Activated naive CD4-positive, alpha-beta T cell treated with anti-CD3 and anti-CD28 coated beads, Interleukin-2, amount 10 ng/mL, durations not matched to agents 7 days and 5 days (primary cell): Measurements from ENCODE around the gene EDEM1.

Source experiments
- CTCF ChIA-PET: fragments of 350-600 bp; sonication (Branson Sonifier 250); formaldehyde crosslinking; loops from one replicate; lab custom pipeline; 2021; ENCODE audit warnings: antibody characterized with exemption; lab: Charles Lee
- DNase-seq: peaks from one replicate; pipeline ENCODE4 v3.0.0-alpha.2; 2020
- H3K27ac Mint-ChIP-seq: one replicate; pipeline ENCODE4 v1.8.0; 2021; ENCODE audit warnings: mild to moderate bottlenecking, moderate library complexity, mixed read lengths
- H3K27me3 Mint-ChIP-seq: one replicate; pipeline ENCODE4 v1.8.0; 2021; ENCODE audit warnings: mild to moderate bottlenecking, mixed read lengths
- H3K36me3 Mint-ChIP-seq: one replicate; pipeline ENCODE4 v1.8.0; 2021; ENCODE audit warnings: mixed read lengths
- H3K4me1 Mint-ChIP-seq: one replicate; pipeline ENCODE4 v1.8.0; 2021; ENCODE audit warnings: mixed read lengths
- H3K4me3 Mint-ChIP-seq: one replicate; pipeline ENCODE4 v1.8.0; 2021; ENCODE audit warnings: mild to moderate bottlenecking, moderate library complexity, mixed read lengths
- H3K9me3 Mint-ChIP-seq: one replicate; pipeline ENCODE4 v1.8.0; 2021; ENCODE audit warnings: mixed read lengths

EDEM1 gene

DNA sequence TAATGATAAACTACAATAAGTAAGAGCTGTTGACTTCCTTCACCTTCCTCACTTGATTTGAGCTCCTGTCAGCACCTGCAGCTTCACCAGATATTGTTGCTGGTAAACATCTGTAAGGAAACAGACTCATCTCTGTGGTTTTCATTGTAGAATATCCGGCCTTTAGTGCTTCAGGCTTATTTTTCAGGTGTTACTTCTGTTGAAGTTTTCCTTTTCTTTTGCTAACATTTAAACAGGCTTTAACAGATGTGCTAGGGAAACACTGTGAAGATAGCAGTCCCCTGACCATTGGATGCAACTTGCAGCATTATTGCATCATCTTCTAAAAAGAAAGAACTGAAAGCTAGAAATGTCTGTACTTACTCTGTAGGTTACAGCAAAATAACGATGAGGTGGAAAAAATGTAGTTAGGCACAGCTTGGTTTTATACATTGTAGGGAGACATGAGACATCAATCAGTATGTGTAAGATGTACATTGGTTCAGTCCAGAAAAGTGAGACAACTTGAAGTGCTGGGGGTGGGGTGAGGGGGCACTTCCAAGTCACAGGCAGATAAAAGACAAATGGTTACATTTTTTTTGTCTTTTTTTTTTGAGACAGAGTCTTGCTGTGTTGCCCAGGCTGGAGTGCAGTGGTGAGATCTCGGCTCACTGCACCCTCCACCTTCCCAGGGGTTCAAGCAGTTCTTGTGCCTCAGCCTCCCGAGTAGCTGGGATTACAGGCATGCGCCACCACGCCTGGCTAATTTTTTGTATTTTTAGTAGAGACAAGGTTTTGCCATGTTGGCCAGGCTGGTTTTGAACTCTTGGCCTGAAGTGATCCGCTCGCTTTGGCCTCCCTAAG, 10.2 kb downstream of the EDEM1 start:
- peak; percentile 63 for DNase-seq
- H3K4me1 Mint-ChIP-seq: peaks cover 78% of the 10 kb centered on the region
- H3K27me3 Mint-ChIP-seq: no peaks in the 10 kb centered on the region
- CTCF ChIA-PET: interaction anchor here (0.9 to 2.9 kb wide), 3 partner anchors 9 to 486 kb away, joined by 3 to 17 read pairs (median 4); no protein-coding TSS in a partner anchor
- peak overlapping the region; percentile 58 for H3K4me3 Mint-ChIP-seq
- peaks cover 80% of the 10 kb centered on the region for H3K36me3 Mint-ChIP-seq
- H3K9me3 Mint-ChIP-seq: no peaks in the 10 kb centered on the region
- H3K27ac Mint-ChIP-seq: peak overlapping the region; percentile 93

- CTCF ChIA-PET: interaction anchor here (2.9 kb wide), 1 partner anchor 10 kb away, joined by 17 read pairs; no protein-coding TSS in a partner anchor
- H3K36me3 Mint-ChIP-seq: peaks cover 80% of the 10 kb centered on the region
Observed at GRCh38 chr3:5198313-5198677, 10.8 kb downstream of the EDEM1 start.

GRCh38 chr3:5198986-5199731, 11.7 kb downstream of the EDEM1 start:
- Mint-ChIP-seq H3K4me3 (no peak overlapping the region), H3K27ac (peak overlapping the region; percentile 93), H3K27me3 (no peaks in the 10 kb centered on the region), H3K9me3 (no peaks in the 10 kb centered on the region), H3K36me3 (peaks cover 75% of the 10 kb centered on the region), H3K4me1 (peaks cover 65% of the 10 kb centered on the region)
- CTCF ChIA-PET: interaction anchor here (2.9 kb wide), 1 partner anchor 11 kb away, joined by 17 read pairs; no protein-coding TSS in a partner anchor
- no peak for DNase-seq

More at GRCh38 chr3:5198313-5198677, 10.8 kb downstream of the EDEM1 start:
- no peak for DNase-seq
- H3K4me1 Mint-ChIP-seq: peaks cover 72% of the 10 kb centered on the region
- no peaks in the 10 kb centered on the region for H3K9me3 Mint-ChIP-seq
- no peaks in the 10 kb centered on the region for H3K27me3 Mint-ChIP-seq
- peak overlapping the region; percentile 93 for H3K27ac Mint-ChIP-seq
- peak overlapping the region; percentile 58 for H3K4me3 Mint-ChIP-seq

- no peaks in the 10 kb centered on the region for H3K27me3 Mint-ChIP-seq
- no peak for DNase-seq
- no peak overlapping the region for H3K4me3 Mint-ChIP-seq
- CTCF ChIA-PET: no interaction called here
- H3K9me3 Mint-ChIP-seq: no peaks in the 10 kb centered on the region
- peaks cover 75% of the 10 kb centered on the region for H3K36me3 Mint-ChIP-seq
- H3K4me1 Mint-ChIP-seq: peaks cover 41% of the 10 kb centered on the region
- H3K27ac Mint-ChIP-seq: no peak overlapping the region
Observed at GRCh38 chr3:5201536-5201935, 14.0 kb downstream of the EDEM1 start.

GRCh38 chr3:5202222-5202621, 14.7 kb downstream of the EDEM1 start:
- Mint-ChIP-seq H3K4me1 (peaks cover 34% of the 10 kb centered on the region), H3K36me3 (peaks cover 75% of the 10 kb centered on the region), H3K9me3 (no peaks in the 10 kb centered on the region), H3K27ac (peak overlapping the region; percentile 38), H3K27me3 (no peaks in the 10 kb centered on the region), H3K4me3 (no peak overlapping the region)
- no peak for DNase-seq
- CTCF ChIA-PET: no interaction called here

DNA sequence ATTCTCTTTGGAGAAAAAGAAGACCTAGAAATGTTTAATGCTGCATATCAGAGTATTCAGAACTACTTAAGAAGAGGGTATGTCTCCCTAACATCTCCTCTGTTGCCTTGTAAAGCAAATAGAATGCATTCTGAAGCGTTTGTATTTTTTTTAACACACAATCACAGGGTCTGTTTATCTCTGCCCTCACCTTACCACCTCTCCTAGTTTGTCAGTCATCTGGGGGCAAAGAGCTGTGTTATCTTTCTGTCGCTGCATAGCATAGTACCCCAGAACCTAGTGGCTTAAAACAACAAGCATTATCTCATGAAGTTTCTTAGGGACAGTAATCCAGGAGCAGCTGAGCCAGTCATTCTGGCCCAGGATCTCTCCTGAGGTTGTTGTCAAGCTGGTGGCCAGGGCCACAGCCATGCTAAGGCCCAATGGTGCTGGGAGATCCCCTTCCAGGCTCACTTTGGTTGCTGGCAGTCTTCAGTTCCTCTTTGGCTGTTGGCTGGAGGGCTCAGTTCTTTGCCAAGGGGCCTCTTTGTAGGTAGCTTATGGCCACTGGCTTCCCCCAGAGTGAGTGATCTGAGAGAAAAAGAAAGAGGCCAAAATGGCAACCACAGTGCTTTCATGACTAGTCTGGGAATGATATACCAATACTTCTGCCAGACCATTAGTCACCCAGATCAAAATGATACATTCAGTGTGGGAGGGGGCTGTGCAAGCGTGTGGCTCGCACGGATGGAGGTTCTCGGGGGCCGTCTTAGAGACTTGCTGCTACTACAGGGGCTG, 17.8 kb downstream of the EDEM1 start:
- Mint-ChIP-seq H3K4me1 (peaks cover 5% of the 10 kb centered on the region), H3K27me3 (no peaks in the 10 kb centered on the region), H3K36me3 (peaks cover 78% of the 10 kb centered on the region), H3K9me3 (no peaks in the 10 kb centered on the region), H3K27ac (peak overlapping the region; percentile 56), H3K4me3 (no peak overlapping the region)
- DNase-seq: no peak
- CTCF ChIA-PET: no interaction called here

GRCh38 chr3:5210926-5211325, 23.4 kb downstream of the EDEM1 start:
- CTCF ChIA-PET: no interaction called here
- H3K4me3 Mint-ChIP-seq: no peak overlapping the region
- no peak for DNase-seq
- peaks cover 93% of the 10 kb centered on the region for H3K36me3 Mint-ChIP-seq
- no peaks in the 10 kb centered on the region for H3K4me1 Mint-ChIP-seq
- H3K27ac Mint-ChIP-seq: no peak overlapping the region
- H3K9me3 Mint-ChIP-seq: no peaks in the 10 kb centered on the region
- H3K27me3 Mint-ChIP-seq: no peaks in the 10 kb centered on the region

GRCh38 chr3:5212628-5213573, 25.4 kb downstream of the EDEM1 start:
- Mint-ChIP-seq H3K9me3 (no peaks in the 10 kb centered on the region), H3K27me3 (no peaks in the 10 kb centered on the region), H3K27ac (no peak overlapping the region), H3K4me3 (no peak overlapping the region), H3K36me3 (peaks cover 89% of the 10 kb centered on the region), H3K4me1 (no peaks in the 10 kb centered on the region)
- no peak for DNase-seq
- CTCF ChIA-PET: no interaction called here

DNA sequence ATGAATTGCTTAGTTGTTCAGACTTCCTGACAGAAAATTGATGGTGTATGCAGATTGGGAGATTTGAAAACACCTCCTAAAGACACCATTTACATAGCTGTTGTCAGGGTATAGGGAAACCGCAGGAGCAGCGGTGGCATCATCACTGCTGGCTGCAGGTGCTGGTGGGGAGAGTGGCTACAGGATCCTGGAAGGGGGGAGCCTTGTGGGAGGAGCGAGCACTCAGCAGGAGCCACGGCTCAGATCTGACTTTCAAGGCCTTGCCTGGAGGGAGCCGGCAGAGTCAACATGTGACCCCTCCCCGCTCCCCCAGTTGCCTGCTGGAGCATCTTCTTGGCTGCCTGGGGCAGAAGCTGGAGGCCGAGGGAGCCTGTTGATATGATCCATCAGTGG, 26.1 kb downstream of the EDEM1 start:
- Mint-ChIP-seq H3K9me3 (no peaks in the 10 kb centered on the region), H3K4me3 (no peak overlapping the region), H3K4me1 (no peaks in the 10 kb centered on the region), H3K27me3 (no peaks in the 10 kb centered on the region), H3K36me3 (peaks cover 88% of the 10 kb centered on the region), H3K27ac (no peak overlapping the region)
- no peak for DNase-seq
- CTCF ChIA-PET: no interaction called here

- CTCF ChIA-PET: no interaction called here
- no peaks in the 10 kb centered on the region for H3K4me1 Mint-ChIP-seq
- DNase-seq: no peak
- no peak overlapping the region for H3K4me3 Mint-ChIP-seq
- no peaks in the 10 kb centered on the region for H3K9me3 Mint-ChIP-seq
- H3K36me3 Mint-ChIP-seq: peaks cover 82% of the 10 kb centered on the region
- no peaks in the 10 kb centered on the region for H3K27me3 Mint-ChIP-seq
- H3K27ac Mint-ChIP-seq: no peak overlapping the region
Observed at GRCh38 chr3:5214352-5214751, 26.8 kb downstream of the EDEM1 start.

DNA sequence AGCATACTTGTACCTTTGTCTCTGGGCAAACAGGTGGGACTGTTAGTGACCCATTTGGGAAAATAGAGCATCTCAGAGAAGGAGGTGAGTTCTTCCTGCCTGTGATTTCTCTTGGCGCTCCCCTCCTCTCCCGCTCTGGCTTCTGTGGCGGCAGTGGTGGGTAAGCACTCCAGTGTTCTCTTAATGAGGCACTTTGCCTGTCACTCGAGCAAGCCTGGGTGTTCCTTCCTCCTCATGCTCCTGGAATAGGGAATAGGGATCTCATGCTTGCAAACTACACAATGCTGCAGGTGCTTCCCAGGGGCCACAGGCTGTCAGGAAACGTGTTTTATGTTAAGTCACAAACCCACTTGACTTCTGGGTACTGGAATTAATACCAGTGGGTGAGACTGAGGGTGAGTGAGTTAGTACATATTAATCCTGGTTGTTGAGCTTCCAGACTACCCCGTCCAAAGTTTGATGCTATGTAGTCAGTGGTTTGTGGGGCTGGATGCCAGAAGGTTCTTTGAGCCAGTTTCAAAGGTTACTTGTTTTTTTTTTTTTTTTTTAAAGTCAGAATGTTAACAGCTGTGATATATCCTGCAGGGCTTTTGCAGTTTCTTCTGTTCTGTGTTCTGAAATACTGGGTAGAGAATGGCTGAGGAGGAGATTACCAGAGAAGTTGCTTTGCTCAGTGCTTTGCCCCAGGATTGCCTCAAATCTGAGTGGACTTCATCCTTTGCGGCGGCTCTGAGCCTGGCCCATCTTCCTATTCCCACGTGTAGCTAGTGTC, 30.5 kb downstream of the EDEM1 start:
- no peaks in the 10 kb centered on the region for H3K27me3 Mint-ChIP-seq
- H3K27ac Mint-ChIP-seq: peak overlapping the region; percentile 30
- H3K36me3 Mint-ChIP-seq: peaks cover 57% of the 10 kb centered on the region
- DNase-seq: no peak
- no peak overlapping the region for H3K4me3 Mint-ChIP-seq
- no peaks in the 10 kb centered on the region for H3K4me1 Mint-ChIP-seq
- CTCF ChIA-PET: no interaction called here
- H3K9me3 Mint-ChIP-seq: no peaks in the 10 kb centered on the region

DNA sequence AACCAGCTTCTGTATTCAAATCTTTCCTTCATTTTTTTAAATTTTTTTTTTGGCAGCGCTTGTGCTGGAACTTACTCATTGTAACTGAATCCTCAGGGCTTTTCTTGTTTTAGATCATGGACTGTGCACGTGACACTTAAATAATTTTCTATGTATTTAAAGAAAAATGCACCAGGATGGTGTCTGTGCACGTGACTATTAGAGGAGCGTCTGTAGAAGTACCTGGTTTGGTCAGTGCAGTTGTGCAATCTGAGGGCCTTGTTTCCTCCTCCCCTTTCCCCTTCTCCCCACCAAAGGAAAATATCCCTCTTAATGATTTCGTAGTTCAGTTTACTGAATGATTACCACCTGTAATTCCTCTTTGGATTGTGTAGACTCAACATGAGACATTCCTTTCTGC, 31.3 kb downstream of the EDEM1 start:
- Mint-ChIP-seq H3K27ac (no peak overlapping the region), H3K9me3 (no peaks in the 10 kb centered on the region), H3K4me3 (no peak overlapping the region), H3K36me3 (peaks cover 49% of the 10 kb centered on the region), H3K4me1 (no peaks in the 10 kb centered on the region), H3K27me3 (no peaks in the 10 kb centered on the region)
- CTCF ChIA-PET: no interaction called here
- no peak for DNase-seq

GRCh38 chr3:5219216-5219615, 31.7 kb downstream of the EDEM1 start:
- CTCF ChIA-PET: interaction anchor here (0.6 kb wide), 1 partner anchor 83 kb away, joined by 3 read pairs; no protein-coding TSS in a partner anchor
- no peak overlapping the region for H3K27ac Mint-ChIP-seq
- H3K36me3 Mint-ChIP-seq: peaks cover 45% of the 10 kb centered on the region
- H3K27me3 Mint-ChIP-seq: no peaks in the 10 kb centered on the region
- no peak overlapping the region for H3K4me3 Mint-ChIP-seq
- no peaks in the 10 kb centered on the region for H3K9me3 Mint-ChIP-seq
- no peak for DNase-seq
- no peaks in the 10 kb centered on the region for H3K4me1 Mint-ChIP-seq
